Thoracic aorta (tissue), 2 donors: Measurements from ENCODE around the gene MPST. TPM values are rescaled to one million over a fixed set of nuclear protein-coding genes. Genes with fewer than 3 reads are reported as not detected.

ENCODE experiments used
- ATAC-seq: fragments of 150-250 bp; one replicate; pipeline ENCODE4 v1.8.0; 2017; ENCODE audit warnings: low read depth; ENCODE audit not compliant: insufficient number of reproducible peaks, low FRiP score
- DNase-seq: peaks from one replicate; pipeline ENCODE4 v3.0.0-alpha.2; 2020; ENCODE audit warnings: low spot score
- H3K27ac ChIP-seq, 2 donors: fragments of 200-600 bp; sonication (generic); 1 replicate in 1 of 2; 2 replicates in 1 of 2; pipeline ENCODE4 v1.5.1; 2016; ENCODE audit warnings: mild to moderate bottlenecking in 2 of 2, moderate library complexity in 2 of 2
- H3K27me3 ChIP-seq: fragments of 200-600 bp; sonication (generic); replicated peaks from 2 replicates; pipeline ENCODE4 v1.6.0; 2016; ENCODE audit warnings: mild to moderate bottlenecking; ENCODE audit not compliant: insufficient read depth
- H3K36me3 ChIP-seq: fragments of 200-600 bp; sonication (generic); one replicate; pipeline ENCODE4 v1.5.1; 2016
- H3K4me1 ChIP-seq, 2 donors: fragments of 200-600 bp; sonication (generic); 1 replicate in 1 of 2; 2 replicates in 1 of 2; pipeline versions ENCODE4 v1.5.1 to v1.6.0; 2016; ENCODE audit warnings: low read depth in 2 of 2, mild to moderate bottlenecking in 1 of 2; ENCODE audit not compliant: control insufficient read depth in 1 of 2
- H3K4me3 ChIP-seq: fragments of 200-600 bp; sonication (generic); 2 replicates; pipeline ENCODE4 v1.5.1; 2016; ENCODE audit warnings: mild to moderate bottlenecking
- H3K9me3 ChIP-seq: fragments of 200-600 bp; sonication (generic); 2 replicates; pipeline ENCODE4 v1.5.1; 2016
- CTCF ChIP-seq: fragments of 200-600 bp; sonication (generic); IDR thresholded peaks from one replicate; pipeline ENCODE4 v1.5.1; 2019; ENCODE audit warnings: antibody characterized with exemption
- total RNA-seq, 2 donors: library from RNA; depleted of rRNA; stranded (reverse); fragments of >200 nt; gene quantifications; one replicate each; pipeline versions ENCODE4 v1.1.0 to v1.2.3, GENCODE V29; 2016

The MPST gene
- total RNA-seq, 2 donors from 2014 or later = 70.1 to 108 TPM

DNA sequence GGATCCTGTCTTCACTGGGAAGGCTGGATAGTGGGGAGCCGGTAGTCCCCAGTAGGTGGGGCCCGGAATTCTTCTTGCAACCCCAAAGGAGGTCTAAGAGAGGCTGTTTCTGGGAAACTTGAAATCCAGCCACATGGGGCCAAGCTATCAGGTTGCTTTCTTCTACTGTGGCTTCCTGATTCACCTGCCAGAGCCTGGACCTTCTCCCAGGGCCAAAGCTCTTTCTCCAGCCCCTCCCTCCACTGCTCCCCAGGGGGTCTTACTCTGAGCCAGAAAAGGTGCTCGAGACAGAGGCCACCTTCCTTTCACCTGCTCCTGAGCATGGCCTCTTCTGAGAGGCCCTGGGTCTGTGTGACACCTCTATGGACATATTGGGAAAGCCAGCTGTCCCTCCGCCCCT lies 9.4 kb upstream of the MPST start:
- Histone ChIP-seq H3K4me3 (no peak overlapping the region), H3K36me3 (no peaks in the 10 kb centered on the region), H3K27ac (no peak overlapping the region), H3K27me3 (no peaks in the 10 kb centered on the region), H3K4me1 (no peaks in the 10 kb centered on the region), H3K9me3 (no peaks in the 10 kb centered on the region)
- TF ChIP-seq CTCF = no peak
- no peak for ATAC-seq
- DNase-seq = no peak

GRCh38 chr22:37010976-37011375 lies 8.6 kb upstream of the MPST start:
- ATAC-seq (no peak), DNase-seq (no peak)
- Histone ChIP-seq H3K4me1 (no peaks in the 10 kb centered on the region), H3K9me3 (no peaks in the 10 kb centered on the region), H3K4me3 (no peak overlapping the region), H3K36me3 (no peaks in the 10 kb centered on the region), H3K27ac (no peak overlapping the region), H3K27me3 (no peaks in the 10 kb centered on the region)
- no peak for TF ChIP-seq CTCF

DNA sequence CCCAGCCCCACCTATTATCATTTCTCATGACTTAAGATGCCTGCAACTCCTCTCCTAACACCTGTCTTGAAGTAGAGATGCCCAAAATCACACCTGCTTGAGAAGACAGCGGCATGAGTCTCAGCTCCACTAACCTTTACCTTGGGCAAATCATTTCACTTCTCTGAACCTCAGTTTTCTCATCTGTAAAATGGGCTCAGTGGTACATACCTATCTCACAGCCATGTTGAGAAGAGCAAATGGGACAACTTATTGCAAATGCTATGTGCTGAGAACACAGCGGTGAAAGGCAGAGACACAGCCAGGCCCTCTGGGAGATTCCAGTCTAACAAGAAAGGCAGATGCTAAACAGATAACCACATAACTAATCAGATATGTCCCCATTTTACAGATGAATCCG lies 8.1 kb upstream of the MPST start:
- TF ChIP-seq CTCF = no peak
- no peaks in the 10 kb centered on the region for H3K4me1 ChIP-seq
- H3K27ac ChIP-seq = no peak overlapping the region
- H3K4me3 ChIP-seq = no peak overlapping the region
- H3K36me3 ChIP-seq = no peaks in the 10 kb centered on the region
- ATAC-seq (no peak), DNase-seq (no peak)
- H3K27me3 ChIP-seq = no peaks in the 10 kb centered on the region
- H3K9me3 ChIP-seq = no peaks in the 10 kb centered on the region

- Histone ChIP-seq H3K36me3 (no peaks in the 10 kb centered on the region), H3K4me1 (peaks cover 4% of the 10 kb centered on the region in 2 donors), H3K27me3 (no peaks in the 10 kb centered on the region), H3K4me3 (no peak overlapping the region), H3K9me3 (no peaks in the 10 kb centered on the region), H3K27ac (no peak overlapping the region)
- no peak for TF ChIP-seq CTCF
- ATAC-seq (no peak), DNase-seq (no peak)
Observed at GRCh38 chr22:37012262-37012904, 7.2 kb upstream of the MPST start.

- Histone ChIP-seq H3K36me3 (no peaks in the 10 kb centered on the region), H3K9me3 (no peaks in the 10 kb centered on the region), H3K27ac (no peak overlapping the region), H3K4me3 (no peak overlapping the region), H3K27me3 (no peaks in the 10 kb centered on the region), H3K4me1 (peaks cover 10% of the 10 kb centered on the region in 2 donors)
- DNase-seq = no peak
- ATAC-seq = no peak
- TF ChIP-seq CTCF = no peak
Observed at GRCh38 chr22:37012956-37013355, 6.6 kb upstream of the MPST start.
